ENCODE measurements around the gene TMEM151B. TPM values are rescaled to one million over a fixed set of nuclear protein-coding genes. Genes with fewer than 3 reads are reported as not detected.
A peak's percentile ranks its signal among the peaks of the same experiment; 100 is the strongest.

TMEM151B gene
- total and polyA plus RNA-seq, 11 donors, result 0.21 to 5.3 (median 0.45) TPM; not detected in 4

- Histone ChIP-seq H3K27me3 (no peaks in the 10 kb centered on the region), H3K27ac (peak overlapping the region; percentile 78 to 99 (median 91)), H3K4me1 (peaks cover 3 to 95% (median 64%) of the 10 kb centered on the region in 12 donors), H3K36me3 (peaks cover 0 to 54% (median 38%) of the 10 kb centered on the region in 9 donors), H3K9me3 (no peaks in the 10 kb centered on the region), H3K4me3 (no peak overlapping the region)
- intact Hi-C loops (cut with DNase I), result loop anchor here in 6 of 10 donors (1.0 to 10.0 kb wide), 7 partner anchors 13 to 459 kb away; partner anchors contain the start of gene VEGFA (in 1 of the 6)
- 30 to 53% (median 42%) methylated on average over 12 to 14 of the region's 14 CpGs for WGBS, 4 donors
- DNase-seq (no peak), ATAC-seq (peak in 3 of 4 donors; percentile 24 to 44 (median 35))
- no peak for TF ChIP-seq CTCF (IDR thresholded peaks at IDR 0.05)
- TF ChIP-seq POLR2A (IDR thresholded peaks at IDR 0.05), result no peak
These were observed 36.6 kb upstream of the TMEM151B start for GRCh38 chr6:44233567-44234100.

- intact Hi-C loops (cut with DNase I), result loop anchor here in 8 of 10 donors (1.0 to 10.0 kb wide), 9 partner anchors 14 to 460 kb away; partner anchors contain the start of gene VEGFA (in 1 of the 8)
- peak overlapping the region; percentile 78 to 99 (median 91) for H3K27ac ChIP-seq
- H3K36me3 ChIP-seq, result peaks cover 0 to 50% (median 37%) of the 10 kb centered on the region in 9 donors
- peak; percentile 69 to 90 (median 84) for TF ChIP-seq CTCF (IDR thresholded peaks at IDR 0.05)
- TF ChIP-seq POLR2A (IDR thresholded peaks at IDR 0.05), result no peak
- WGBS, 4 donors, result 20 to 25% (median 22%) methylated on average over 5 of the region's 5 CpGs
- ATAC-seq (peak; percentile 66 to 82 (median 72)), DNase-seq (peak; percentile 89 to 94 (median 92))
- H3K9me3 ChIP-seq, result no peaks in the 10 kb centered on the region
- peaks cover 3 to 88% (median 58%) of the 10 kb centered on the region in 12 donors for H3K4me1 ChIP-seq
- no peak overlapping the region for H3K4me3 ChIP-seq
- H3K27me3 ChIP-seq, result no peaks in the 10 kb centered on the region
These were observed 35.9 kb upstream of the TMEM151B start for GRCh38 chr6:44234101-44235025.

GRCh38 chr6:44235269-44235668 is 35.0 kb upstream of the TMEM151B start:
- DNase-seq (no peak), ATAC-seq (no peak)
- H3K36me3 ChIP-seq, result peaks cover 0 to 41% (median 28%) of the 10 kb centered on the region in 9 donors
- no peaks in the 10 kb centered on the region for H3K9me3 ChIP-seq
- intact Hi-C loops (cut with DNase I), result loop anchor here in 7 of 10 donors (2.0 to 10.0 kb wide), 8 partner anchors 14 to 460 kb away; partner anchors contain the start of gene VEGFA (in 1 of the 7)
- 50 to 74% (median 67%) methylated on average over 6 of the region's 6 CpGs for WGBS, 4 donors
- H3K27ac ChIP-seq, result peak overlapping the region in 11 of 12 donors; percentile 78 to 99 (median 91)
- TF ChIP-seq POLR2A (IDR thresholded peaks at IDR 0.05), result no peak
- no peak for TF ChIP-seq CTCF (IDR thresholded peaks at IDR 0.05)
- no peaks in the 10 kb centered on the region for H3K27me3 ChIP-seq
- no peak overlapping the region for H3K4me3 ChIP-seq
- peaks cover 3 to 79% (median 52%) of the 10 kb centered on the region in 12 donors for H3K4me1 ChIP-seq
